H9 (cell line): ENCODE measurements around the gene ULK1. TPM values are rescaled to one million over a fixed set of nuclear protein-coding genes. Genes with fewer than 3 reads are reported as not detected.
A peak's percentile ranks its signal among the peaks of the same experiment; 100 is the strongest.

Source experiments
- DNase-seq: peaks from one replicate; pipeline ENCODE4 v3.0.0-alpha.2; 2017
- H2AFZ ChIP-seq: one replicate; pipeline ENCODE4 v1.6.1; 2013; ENCODE audit warnings: mild to moderate bottlenecking, low read length, control low read depth, moderate library complexity
- H2AK5ac ChIP-seq: 2 replicates; pipeline ENCODE4 v1.6.1; 2013; ENCODE audit warnings: low read length, control low read depth, mixed read lengths; ENCODE audit not compliant: insufficient read length
- H2BK120ac ChIP-seq: one replicate; pipeline ENCODE4 v1.6.1; 2013; ENCODE audit warnings: low read depth, mild to moderate bottlenecking, low read length, control low read depth, inconsistent platforms; ENCODE audit not compliant: poor library complexity, severe bottlenecking
- H2BK12ac ChIP-seq: 2 replicates; pipeline ENCODE4 v1.6.1; 2013; ENCODE audit warnings: low read length, control low read depth, mixed read lengths, low read depth; ENCODE audit not compliant: insufficient read length
- H2BK15ac ChIP-seq: 2 replicates; pipeline ENCODE4 v1.6.1; 2013; ENCODE audit warnings: low read depth, low read length, control low read depth
- H2BK20ac ChIP-seq: one replicate; pipeline ENCODE4 v1.6.1; 2013; ENCODE audit warnings: low read depth, mild to moderate bottlenecking, low read length, control low read depth, inconsistent platforms; ENCODE audit not compliant: poor library complexity, severe bottlenecking
- H2BK5ac ChIP-seq: 2 replicates; pipeline ENCODE4 v1.6.1; 2013; ENCODE audit warnings: low read length, control low read depth, mixed read lengths; ENCODE audit not compliant: insufficient read length
- H3K14ac ChIP-seq: 2 replicates; pipeline ENCODE4 v1.6.1; 2013; ENCODE audit warnings: low read length, control low read depth; ENCODE audit not compliant: insufficient read depth
- H3K18ac ChIP-seq: 2 replicates; pipeline ENCODE4 v1.6.1; 2013; ENCODE audit warnings: low read depth, mild to moderate bottlenecking, mixed read lengths, low read length, control low read depth; ENCODE audit not compliant: insufficient read length
- H3K23ac ChIP-seq: 2 replicates; pipeline ENCODE4 v1.6.1; 2013; ENCODE audit warnings: low read length, control low read depth, mixed read lengths, low read depth; ENCODE audit not compliant: insufficient read length
- H3K23me2 ChIP-seq: 2 replicates; pipeline ENCODE4 v1.6.1; 2013; ENCODE audit warnings: low read depth, mild to moderate bottlenecking, mixed read lengths, low read length, control low read depth; ENCODE audit not compliant: insufficient read length, poor library complexity, severe bottlenecking
- H3K27ac ChIP-seq: 2 replicates; pipeline ENCODE4 v1.5.1; 2013; ENCODE audit warnings: low read length, control low read depth, mixed read lengths, low read depth; ENCODE audit not compliant: insufficient read length
- H3K27me3 ChIP-seq: 2 replicates; pipeline ENCODE4 v1.6.1; 2013; ENCODE audit warnings: low read length, control low read depth, inconsistent platforms; ENCODE audit not compliant: insufficient read depth
- H3K4ac ChIP-seq: 2 replicates; pipeline ENCODE4 v1.6.1; 2013; ENCODE audit warnings: low read depth, mild to moderate bottlenecking, control low read depth, inconsistent platforms, low read length, moderate library complexity
- H3K4me1 ChIP-seq: 2 replicates; pipeline ENCODE4 v1.6.1; 2013; ENCODE audit warnings: low read length, control low read depth, inconsistent platforms; ENCODE audit not compliant: insufficient read depth
- H3K4me2 ChIP-seq: 2 replicates; pipeline ENCODE4 v1.6.1; 2013; ENCODE audit warnings: low read length, control low read depth, mixed read lengths; ENCODE audit not compliant: insufficient read length, insufficient read depth
- H3K56ac ChIP-seq: 2 replicates; pipeline ENCODE4 v1.6.1; 2013; ENCODE audit warnings: low read depth, mild to moderate bottlenecking, mixed read lengths, low read length, control low read depth; ENCODE audit not compliant: insufficient read length
- H3K79me1 ChIP-seq: 2 replicates; pipeline ENCODE4 v1.6.1; 2013; ENCODE audit warnings: low read depth, mild to moderate bottlenecking, moderate library complexity, low read length, control low read depth, inconsistent platforms; ENCODE audit not compliant: insufficient read depth, poor library complexity, severe bottlenecking
- H3K79me2 ChIP-seq: 2 replicates; pipeline ENCODE4 v1.6.1; 2013; ENCODE audit warnings: low read length, control low read depth, inconsistent platforms; ENCODE audit not compliant: insufficient read depth
- H3K9ac ChIP-seq: 2 replicates; pipeline ENCODE4 v1.6.1; 2013; ENCODE audit warnings: low read length, control low read depth, mixed read lengths; ENCODE audit not compliant: insufficient read length; ENCODE audit errors: extremely low read depth
- H3K9me3 ChIP-seq: one replicate; pipeline ENCODE4 v1.6.1; 2013; ENCODE audit warnings: low read depth, low read length, inconsistent platforms; ENCODE audit not compliant: control insufficient read depth
- H3T11ph ChIP-seq: one replicate; pipeline ENCODE4 v1.6.1; 2013; ENCODE audit warnings: mild to moderate bottlenecking, low read length, control low read depth, inconsistent platforms
- H4K20me1 ChIP-seq: one replicate; pipeline ENCODE4 v1.6.1; 2013; ENCODE audit not compliant: control insufficient read depth, insufficient read length, insufficient read depth
- H4K5ac ChIP-seq: 2 replicates; pipeline ENCODE4 v1.6.1; 2013; ENCODE audit warnings: low read depth, mild to moderate bottlenecking, mixed read lengths, low read length, control low read depth; ENCODE audit not compliant: insufficient read length
- H4K8ac ChIP-seq: replicated peaks from 2 replicates; pipeline ENCODE4 v1.6.1; 2013; ENCODE audit warnings: low read length, control low read depth, mixed read lengths, low read depth; ENCODE audit not compliant: insufficient read length
- H4K91ac ChIP-seq: 2 replicates; pipeline ENCODE4 v1.6.1; 2013; ENCODE audit warnings: low read depth, mild to moderate bottlenecking, moderate library complexity, mixed read lengths, low read length, control low read depth; ENCODE audit not compliant: insufficient read length
- H3K27ac Mint-ChIP-seq, 3 experiments: 2 replicates in 2 of 3; 3 replicates in 1 of 3; pipeline ENCODE4 v1.8.0; 2020 to 2021; ENCODE audit warnings: mixed read lengths in 3 of 3, mild to moderate bottlenecking in 1 of 3, moderate library complexity in 1 of 3
- H3K27me3 Mint-ChIP-seq: 2 replicates; pipeline ENCODE4 v1.8.0; 2021; ENCODE audit warnings: low read depth, mild to moderate bottlenecking, moderate library complexity, mixed read lengths
- H3K36me3 Mint-ChIP-seq, 3 experiments: 2 replicates in 2 of 3; 3 replicates in 1 of 3; pipeline ENCODE4 v1.8.0; 2020 to 2021; ENCODE audit warnings: low read depth in 3 of 3, mixed read lengths in 3 of 3; ENCODE audit not compliant: insufficient read depth in 1 of 3
- H3K4me1 Mint-ChIP-seq, 2 experiments: 2 replicates each; pipeline ENCODE4 v1.8.0; 2020; ENCODE audit warnings: mixed read lengths in 2 of 2
- H3K4me3 Mint-ChIP-seq, 2 experiments: 2 replicates in 1 of 2; 3 replicates in 1 of 2; pipeline ENCODE4 v1.8.0; 2020 to 2021; ENCODE audit warnings: mild to moderate bottlenecking in 2 of 2, mixed read lengths in 2 of 2, moderate library complexity in 1 of 2
- H3K9me3 Mint-ChIP-seq, 2 experiments: 2 replicates in 1 of 2; 3 replicates in 1 of 2; pipeline ENCODE4 v1.8.0; 2020; ENCODE audit warnings: mild to moderate bottlenecking in 2 of 2, mixed read lengths in 2 of 2, moderate library complexity in 1 of 2
- WGBS: extraction: QIAGEN DNeasy Blood & Tissue Kit; methylation state at CpG from one replicate; pipeline ENCODE4 v1.1.7; 2013; ENCODE audit warnings: missing lambda C conversion rate, low lambda C conversion rate, mixed read lengths; ENCODE audit not compliant: insufficient read length; ENCODE audit errors: extremely low coverage; 5-methylcytosine and 5-hydroxymethylcytosine counted together
- total RNA-seq: library from RNA; stranded (reverse); gene quantifications from 2 replicates; pipeline ENCODE4 v1.2.1, GENCODE V29; 2021
- TF ChIP-seq, protein P1 (sequence below): fragments of 200-600 bp; sonication (generic); conservative IDR thresholded peaks from 3 replicates; pipeline ENCODE4 v1.8.0; 2021; ENCODE audit warnings: antibody characterized with exemption, mild to moderate bottlenecking

The ULK1 gene
- total RNA-seq, 1 experiment from 2014 or later = 57.2 TPM

DNA sequence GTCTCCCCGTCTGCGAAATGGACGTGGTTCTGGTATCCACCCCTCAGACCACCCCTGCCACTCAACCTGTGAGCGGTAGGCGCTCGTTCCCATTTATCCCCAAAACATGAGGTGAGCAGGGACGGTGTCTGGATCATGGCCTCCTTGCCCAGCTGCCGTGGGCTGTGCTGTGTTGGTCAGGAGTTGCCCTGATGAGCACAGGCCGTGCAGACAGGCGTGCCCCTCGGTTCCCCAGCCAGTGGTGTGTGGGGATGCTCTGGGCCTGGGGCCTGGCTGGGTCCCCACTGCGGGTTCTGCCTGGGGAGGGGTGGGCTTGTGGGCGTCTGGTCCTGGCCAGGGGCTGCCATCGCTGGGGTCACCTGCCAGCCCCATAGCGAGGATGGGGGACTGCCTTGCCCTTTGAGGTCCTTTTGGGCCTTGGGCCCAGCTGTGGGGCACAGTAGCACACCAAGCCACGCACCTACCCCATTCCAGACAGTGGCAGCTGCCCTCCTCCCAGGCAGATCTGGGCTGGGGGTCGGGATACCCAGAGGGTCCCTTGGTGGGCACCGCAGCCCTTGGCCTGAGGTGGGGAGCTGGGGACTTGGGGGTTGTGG, 23.4 kb downstream of the ULK1 start:
- Histone ChIP-seq H2BK20ac (no peak overlapping the region), H3K4me1 (no peaks in the 10 kb centered on the region), H3K14ac (no peak overlapping the region), H4K20me1 (peaks cover 3% of the 10 kb centered on the region), H2AK5ac (no peak overlapping the region), H3K79me2 (no peaks in the 10 kb centered on the region), H3T11ph (no peak overlapping the region), H3K4ac (no peak overlapping the region), H4K5ac (no peak overlapping the region), H3K9me3 (no peaks in the 10 kb centered on the region), H3K56ac (no peak overlapping the region), H2BK5ac (no peak overlapping the region), H3K4me2 (no peak overlapping the region), H2BK12ac (no peak overlapping the region), H3K79me1 (no peaks in the 10 kb centered on the region), H3K9ac (no peak overlapping the region), H2AFZ (no peak overlapping the region), H3K23ac (no peak overlapping the region), H3K27me3 (no peaks in the 10 kb centered on the region), H4K8ac (no peak overlapping the region), H3K18ac (no peak overlapping the region), H2BK120ac (no peak overlapping the region), H3K27ac (no peak overlapping the region), H2BK15ac (no peak overlapping the region), H3K23me2 (no peaks in the 10 kb centered on the region), H4K91ac (no peak overlapping the region)
- DNase-seq = no peak
- Mint-ChIP-seq H3K4me1 (no peaks in the 10 kb centered on the region), H3K9me3 (no peaks in the 10 kb centered on the region), H3K36me3 (peaks cover 5 to 55% (median 42%) of the 10 kb centered on the region in 3 experiments), H3K4me3 (no peak overlapping the region), H3K27ac (peak overlapping the region in 1 of 3 experiments; percentile 70; a peak in 1 of 7 replicates), H3K27me3 (no peaks in the 10 kb centered on the region)
- TF ChIP-seq, protein P1, sequence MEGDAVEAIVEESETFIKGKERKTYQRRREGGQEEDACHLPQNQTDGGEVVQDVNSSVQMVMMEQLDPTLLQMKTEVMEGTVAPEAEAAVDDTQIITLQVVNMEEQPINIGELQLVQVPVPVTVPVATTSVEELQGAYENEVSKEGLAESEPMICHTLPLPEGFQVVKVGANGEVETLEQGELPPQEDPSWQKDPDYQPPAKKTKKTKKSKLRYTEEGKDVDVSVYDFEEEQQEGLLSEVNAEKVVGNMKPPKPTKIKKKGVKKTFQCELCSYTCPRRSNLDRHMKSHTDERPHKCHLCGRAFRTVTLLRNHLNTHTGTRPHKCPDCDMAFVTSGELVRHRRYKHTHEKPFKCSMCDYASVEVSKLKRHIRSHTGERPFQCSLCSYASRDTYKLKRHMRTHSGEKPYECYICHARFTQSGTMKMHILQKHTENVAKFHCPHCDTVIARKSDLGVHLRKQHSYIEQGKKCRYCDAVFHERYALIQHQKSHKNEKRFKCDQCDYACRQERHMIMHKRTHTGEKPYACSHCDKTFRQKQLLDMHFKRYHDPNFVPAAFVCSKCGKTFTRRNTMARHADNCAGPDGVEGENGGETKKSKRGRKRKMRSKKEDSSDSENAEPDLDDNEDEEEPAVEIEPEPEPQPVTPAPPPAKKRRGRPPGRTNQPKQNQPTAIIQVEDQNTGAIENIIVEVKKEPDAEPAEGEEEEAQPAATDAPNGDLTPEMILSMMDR = no peak
- WGBS = no CpG with 5 or more reads among the region's 18 CpGs
